Esophagus squamous epithelium (tissue), 5 donors: ENCODE measurements around the gene NEB. TPM values are rescaled to one million over a fixed set of nuclear protein-coding genes. Genes with fewer than 3 reads are reported as not detected.

Experiments used
- DNase-seq: peaks from one replicate; lab custom pipeline; 2025; lab: John Stamatoyannopoulos, UW
- H3K27ac ChIP-seq, 4 donors: fragments of 200-600 bp; sonication (generic); one replicate each; pipeline ENCODE4 v1.5.1; 2016 to 2019; ENCODE audit warnings: mild to moderate bottlenecking in 1 of 4
- H3K27me3 ChIP-seq, 4 donors: fragments of 200-600 bp; sonication (generic); 1 replicate in 3 of 4; 2 replicates in 1 of 4; pipeline versions ENCODE4 v1.5.1 to v1.6.0; 2017 to 2021; ENCODE audit warnings: antibody characterized with exemption in 1 of 4
- H3K36me3 ChIP-seq, 3 donors: fragments of 200-600 bp; sonication (generic); one replicate each; pipeline ENCODE4 v1.5.1; 2016 to 2019
- H3K4me1 ChIP-seq, 3 donors: fragments of 200-600 bp; sonication (generic); one replicate each; pipeline ENCODE4 v1.5.1; 2017 to 2019
- H3K4me3 ChIP-seq, 4 donors: fragments of 200-600 bp; sonication (generic); 1 replicate in 3 of 4; 2 replicates in 1 of 4; pipeline ENCODE4 v1.5.1; 2016 to 2019; ENCODE audit warnings: mild to moderate bottlenecking in 2 of 4, moderate library complexity in 1 of 4
- H3K9me3 ChIP-seq, 3 donors: fragments of 200-600 bp; sonication (generic); one replicate each; pipeline ENCODE4 v1.5.1; 2016 to 2019
- POLR2A ChIP-seq, 4 donors: fragments of 450-650 bp; IDR thresholded peaks; one replicate each; pipeline ENCODE4 v1.6.1; 2017; ENCODE audit warnings: antibody characterized with exemption in 4 of 4, mild to moderate bottlenecking in 4 of 4, moderate library complexity in 3 of 4
- WGBS, 2 donors: methylation state at CpG; one replicate each; pipeline ENCODE4 v1.1.5; 2018; 5-methylcytosine and 5-hydroxymethylcytosine counted together
- intact Hi-C: fragments of 100-400 bp; cut with DNase I; formaldehyde crosslinking; loops from one replicate; pipeline ENCODE4 v1.15.0; 2022
- total RNA-seq, 4 donors: library from RNA; depleted of rRNA; stranded (reverse); fragments of >200 nt; gene quantifications; one replicate each; pipeline ENCODE4 v1.1.0, GENCODE V29; 2016
- TF ChIP-seq, protein P1 (sequence below), 6 experiments: fragments of 450-650 bp in 4 of 6; fragments of 200-600 bp in 2 of 6; sonication (generic) in 2 of 6; IDR thresholded peaks; one replicate each; pipeline ENCODE4 v1.5.1; 2016 to 2019; ENCODE audit warnings: antibody characterized with exemption in 6 of 6, mild to moderate bottlenecking in 4 of 6, moderate library complexity in 4 of 6
- donor health status: DM: yes; HTN: yes; CAD: no.

NEB gene
- total RNA-seq, 4 donors from 2014 or later, result 0.23 to 1.1 (median 0.61) TPM

DNA sequence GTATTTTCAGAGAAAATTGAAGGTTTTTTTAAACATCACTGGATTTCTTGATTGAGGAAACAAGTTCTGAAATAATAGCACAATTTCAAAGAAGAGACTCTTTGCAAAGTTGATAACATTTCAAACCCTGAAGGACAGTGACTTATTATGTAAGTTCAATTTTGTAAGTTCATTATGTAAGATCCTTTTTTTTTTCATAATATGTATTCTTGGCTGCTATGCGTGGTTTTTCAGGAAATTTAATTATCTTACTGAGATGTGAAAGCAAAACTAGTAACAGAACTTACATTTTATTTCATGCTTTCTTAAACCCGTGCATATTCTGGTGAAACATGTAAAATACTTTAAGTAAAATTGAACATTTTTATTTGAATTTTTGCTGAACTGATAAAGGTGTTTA, 259.2 kb downstream of the NEB start:
- no peaks in the 10 kb centered on the region for H3K27me3 ChIP-seq
- 61 to 75% methylated on average over 2 of the region's 2 CpGs for WGBS, 2 donors
- H3K36me3 ChIP-seq, result peaks cover 0 to 83% (median 6%) of the 10 kb centered on the region in 3 donors
- intact Hi-C loops, result no loop called here
- no peaks in the 10 kb centered on the region for H3K9me3 ChIP-seq
- DNase-seq, result no peak
- H3K4me1 ChIP-seq, result no peaks in the 10 kb centered on the region
- H3K27ac ChIP-seq, result no peak overlapping the region
- no peak overlapping the region for H3K4me3 ChIP-seq
- TF ChIP-seq POLR2A (IDR thresholded peaks at IDR 0.05), result no peak
- TF ChIP-seq, protein P1, sequence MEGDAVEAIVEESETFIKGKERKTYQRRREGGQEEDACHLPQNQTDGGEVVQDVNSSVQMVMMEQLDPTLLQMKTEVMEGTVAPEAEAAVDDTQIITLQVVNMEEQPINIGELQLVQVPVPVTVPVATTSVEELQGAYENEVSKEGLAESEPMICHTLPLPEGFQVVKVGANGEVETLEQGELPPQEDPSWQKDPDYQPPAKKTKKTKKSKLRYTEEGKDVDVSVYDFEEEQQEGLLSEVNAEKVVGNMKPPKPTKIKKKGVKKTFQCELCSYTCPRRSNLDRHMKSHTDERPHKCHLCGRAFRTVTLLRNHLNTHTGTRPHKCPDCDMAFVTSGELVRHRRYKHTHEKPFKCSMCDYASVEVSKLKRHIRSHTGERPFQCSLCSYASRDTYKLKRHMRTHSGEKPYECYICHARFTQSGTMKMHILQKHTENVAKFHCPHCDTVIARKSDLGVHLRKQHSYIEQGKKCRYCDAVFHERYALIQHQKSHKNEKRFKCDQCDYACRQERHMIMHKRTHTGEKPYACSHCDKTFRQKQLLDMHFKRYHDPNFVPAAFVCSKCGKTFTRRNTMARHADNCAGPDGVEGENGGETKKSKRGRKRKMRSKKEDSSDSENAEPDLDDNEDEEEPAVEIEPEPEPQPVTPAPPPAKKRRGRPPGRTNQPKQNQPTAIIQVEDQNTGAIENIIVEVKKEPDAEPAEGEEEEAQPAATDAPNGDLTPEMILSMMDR (IDR thresholded peaks at IDR 0.05), result no peak

- H3K4me3 ChIP-seq, result no peak overlapping the region
- no peak overlapping the region for H3K27ac ChIP-seq
- TF ChIP-seq, protein P1 (IDR thresholded peaks at IDR 0.05), result no peak
- TF ChIP-seq POLR2A (IDR thresholded peaks at IDR 0.05), result no peak
- H3K27me3 ChIP-seq, result no peaks in the 10 kb centered on the region
- no peaks in the 10 kb centered on the region for H3K4me1 ChIP-seq
- WGBS, 2 donors, result 77 to 81% methylated on average over 3 of the region's 3 CpGs
- H3K9me3 ChIP-seq, result no peaks in the 10 kb centered on the region
- intact Hi-C loops, result no loop called here
- peaks cover 0 to 97% (median 17%) of the 10 kb centered on the region in 3 donors for H3K36me3 ChIP-seq
- no peak for DNase-seq
These were observed 261.3 kb downstream of the NEB start for GRCh38 chr2:151472966-151473365.

- TF ChIP-seq, protein P1 (IDR thresholded peaks at IDR 0.05), result no peak
- no peak for TF ChIP-seq POLR2A (IDR thresholded peaks at IDR 0.05)
- DNase-seq, result no peak
- Histone ChIP-seq H3K4me1 (no peaks in the 10 kb centered on the region), H3K27me3 (no peaks in the 10 kb centered on the region), H3K4me3 (no peak overlapping the region), H3K27ac (no peak overlapping the region), H3K36me3 (peaks cover 0 to 98% (median 17%) of the 10 kb centered on the region in 3 donors), H3K9me3 (no peaks in the 10 kb centered on the region)
- intact Hi-C loops, result no loop called here
- WGBS, 2 donors, result 96% methylated on average over 1 of the region's 1 CpG
These were observed 263.7 kb downstream of the NEB start for GRCh38 chr2:151470556-151470955.

GRCh38 chr2:151465771-151466170, 268.5 kb downstream of the NEB start:
- Histone ChIP-seq H3K27me3 (no peaks in the 10 kb centered on the region), H3K36me3 (peaks cover 0 to 99% (median 29%) of the 10 kb centered on the region in 3 donors), H3K4me3 (no peak overlapping the region), H3K9me3 (no peaks in the 10 kb centered on the region), H3K27ac (no peak overlapping the region), H3K4me1 (no peaks in the 10 kb centered on the region)
- WGBS, 2 donors, result 88 to 95% methylated on average over 3 of the region's 3 CpGs
- TF ChIP-seq, protein P1 (IDR thresholded peaks at IDR 0.05), result no peak
- no peak for TF ChIP-seq POLR2A (IDR thresholded peaks at IDR 0.05)
- intact Hi-C loops, result no loop called here
- DNase-seq, result no peak

GRCh38 chr2:151459358-151459757, 274.9 kb downstream of the NEB start:
- no peak overlapping the region for H3K27ac ChIP-seq

More at GRCh38 chr2:151459358-151459757, 274.9 kb downstream of the NEB start:
- no peaks in the 10 kb centered on the region for H3K4me1 ChIP-seq
- no peak for TF ChIP-seq POLR2A (IDR thresholded peaks at IDR 0.05)
- TF ChIP-seq, protein P1 (IDR thresholded peaks at IDR 0.05), result no peak
- peaks cover 0 to 96% (median 17%) of the 10 kb centered on the region in 3 donors for H3K36me3 ChIP-seq
- intact Hi-C loops, result no loop called here
- DNase-seq, result no peak
- H3K9me3 ChIP-seq, result no peaks in the 10 kb centered on the region
- WGBS, 2 donors, result 83 to 90% methylated on average over 1 of the region's 1 CpG
- H3K4me3 ChIP-seq, result no peak overlapping the region
- H3K27me3 ChIP-seq, result no peaks in the 10 kb centered on the region
